Skeletal muscle tissue (tissue), 4 donors: ENCODE data around the gene COL5A2. TPM values are rescaled to one million over a fixed set of nuclear protein-coding genes. Genes with fewer than 3 reads are reported as not detected.
A peak's percentile ranks its signal among the peaks of the same experiment; 100 is the strongest.

ENCODE experiments used
- H3K27ac ChIP-seq: one replicate; pipeline ENCODE4 v1.7.0; 2013; ENCODE audit warnings: mild to moderate bottlenecking, low read depth, low read length, inconsistent platforms
- H3K27me3 ChIP-seq, 3 donors: one replicate each; pipeline ENCODE4 v1.7.0; 2013; ENCODE audit warnings: low read length in 3 of 3; ENCODE audit not compliant: control insufficient read depth in 3 of 3, insufficient read depth in 3 of 3
- H3K36me3 ChIP-seq, 3 donors: one replicate each; pipeline ENCODE4 v1.7.0; 2013; ENCODE audit warnings: low read length in 3 of 3; ENCODE audit not compliant: control insufficient read depth in 3 of 3, insufficient read depth in 3 of 3
- H3K4me1 ChIP-seq, 3 donors: one replicate each; pipeline ENCODE4 v1.7.0; 2013; ENCODE audit warnings: low read length in 3 of 3, mild to moderate bottlenecking in 3 of 3; ENCODE audit not compliant: control insufficient read depth in 3 of 3, insufficient read depth in 3 of 3
- H3K4me3 ChIP-seq, 3 donors: one replicate each; pipeline ENCODE4 v1.7.0; 2013; ENCODE audit warnings: low read length in 3 of 3
- H3K9ac ChIP-seq, 3 donors: one replicate each; pipeline ENCODE4 v1.7.0; 2013; ENCODE audit warnings: low read length in 3 of 3, mild to moderate bottlenecking in 3 of 3, moderate library complexity in 2 of 3, low read depth in 1 of 3
- H3K9me3 ChIP-seq, 3 donors: one replicate each; pipeline ENCODE4 v1.7.0; 2013; ENCODE audit warnings: low read length in 3 of 3; ENCODE audit not compliant: control insufficient read depth in 3 of 3
- total RNA-seq: library from RNA; depleted of rRNA; stranded (reverse); fragments of >200 nt; gene quantifications from one replicate; pipeline ENCODE4 v1.2.3, GENCODE V29; 2014
- donor health status: Osteomylitis.

COL5A2 gene
- total RNA-seq, 1 donor from 2014 or later: 404 TPM

GRCh38 chr2:189210250-189211087 lies 30.9 kb upstream of the COL5A2 start:
- Histone ChIP-seq H3K27ac (peak overlapping the region; percentile 61), H3K9ac (peak overlapping the region in 2 of 3 donors; percentile 3 to 25), H3K9me3 (no peaks in the 10 kb centered on the region), H3K4me3 (peak overlapping the region in 1 of 3 donors; percentile 17), H3K36me3 (no peaks in the 10 kb centered on the region), H3K4me1 (no peaks in the 10 kb centered on the region), H3K27me3 (no peaks in the 10 kb centered on the region)

GRCh38 chr2:189208254-189208653 lies 28.7 kb upstream of the COL5A2 start:
- H3K9me3 ChIP-seq: no peaks in the 10 kb centered on the region
- no peak overlapping the region for H3K9ac ChIP-seq
- no peaks in the 10 kb centered on the region for H3K4me1 ChIP-seq
- no peaks in the 10 kb centered on the region for H3K27me3 ChIP-seq
- H3K36me3 ChIP-seq: no peaks in the 10 kb centered on the region
- no peak overlapping the region for H3K27ac ChIP-seq
- no peak overlapping the region for H3K4me3 ChIP-seq

GRCh38 chr2:189204322-189204941 lies 24.9 kb upstream of the COL5A2 start:
- no peaks in the 10 kb centered on the region for H3K4me1 ChIP-seq
- H3K9ac ChIP-seq: no peak overlapping the region
- no peaks in the 10 kb centered on the region for H3K27me3 ChIP-seq
- no peaks in the 10 kb centered on the region for H3K9me3 ChIP-seq
- H3K4me3 ChIP-seq: no peak overlapping the region
- no peak overlapping the region for H3K27ac ChIP-seq
- no peaks in the 10 kb centered on the region for H3K36me3 ChIP-seq

- no peak overlapping the region for H3K27ac ChIP-seq
- no peak overlapping the region for H3K4me3 ChIP-seq
- no peaks in the 10 kb centered on the region for H3K4me1 ChIP-seq
- H3K9me3 ChIP-seq: no peaks in the 10 kb centered on the region
- H3K9ac ChIP-seq: no peak overlapping the region
- H3K27me3 ChIP-seq: no peaks in the 10 kb centered on the region
- H3K36me3 ChIP-seq: no peaks in the 10 kb centered on the region
Observed at GRCh38 chr2:189203177-189203799, 23.7 kb upstream of the COL5A2 start.

- no peaks in the 10 kb centered on the region for H3K4me1 ChIP-seq
- no peaks in the 10 kb centered on the region for H3K36me3 ChIP-seq
- no peaks in the 10 kb centered on the region for H3K27me3 ChIP-seq
- H3K9ac ChIP-seq: no peak overlapping the region
- H3K27ac ChIP-seq: no peak overlapping the region
- H3K4me3 ChIP-seq: no peak overlapping the region
- H3K9me3 ChIP-seq: no peaks in the 10 kb centered on the region
Observed at GRCh38 chr2:189199797-189200196, 20.2 kb upstream of the COL5A2 start.

GRCh38 chr2:189192766-189193165 lies 13.2 kb upstream of the COL5A2 start:
- H3K27ac ChIP-seq: no peak overlapping the region

GRCh38 chr2:189191766-189192165 lies 12.2 kb upstream of the COL5A2 start:
- no peaks in the 10 kb centered on the region for H3K4me1 ChIP-seq
- no peaks in the 10 kb centered on the region for H3K9me3 ChIP-seq
- no peaks in the 10 kb centered on the region for H3K36me3 ChIP-seq
- H3K4me3 ChIP-seq: no peak overlapping the region
- no peaks in the 10 kb centered on the region for H3K27me3 ChIP-seq
- no peak overlapping the region for H3K9ac ChIP-seq
- no peak overlapping the region for H3K27ac ChIP-seq

More at GRCh38 chr2:189192766-189193165, 13.2 kb upstream of the COL5A2 start:
- H3K27me3 ChIP-seq: no peaks in the 10 kb centered on the region
- no peak overlapping the region for H3K4me3 ChIP-seq
- no peaks in the 10 kb centered on the region for H3K4me1 ChIP-seq
- no peak overlapping the region for H3K9ac ChIP-seq
- no peaks in the 10 kb centered on the region for H3K36me3 ChIP-seq
- H3K9me3 ChIP-seq: no peaks in the 10 kb centered on the region

GRCh38 chr2:189190685-189191084 lies 11.1 kb upstream of the COL5A2 start:
- Histone ChIP-seq H3K27me3 (no peaks in the 10 kb centered on the region), H3K4me1 (no peaks in the 10 kb centered on the region), H3K4me3 (no peak overlapping the region), H3K36me3 (no peaks in the 10 kb centered on the region), H3K27ac (no peak overlapping the region), H3K9me3 (no peaks in the 10 kb centered on the region), H3K9ac (no peak overlapping the region)

GRCh38 chr2:189188115-189188805 lies 8.7 kb upstream of the COL5A2 start:
- Histone ChIP-seq H3K4me3 (no peak overlapping the region), H3K4me1 (no peaks in the 10 kb centered on the region), H3K27me3 (no peaks in the 10 kb centered on the region), H3K27ac (no peak overlapping the region), H3K9me3 (no peaks in the 10 kb centered on the region), H3K36me3 (no peaks in the 10 kb centered on the region), H3K9ac (no peak overlapping the region)
